ENCODE results near the gene PCNX2. TPM values are rescaled to one million over a fixed set of nuclear protein-coding genes. Genes with fewer than 3 reads are reported as not detected.

The PCNX2 gene
- total RNA-seq, 1 donor from 2014 or later = 17.2 TPM

- Mint-ChIP-seq H3K4me1 (ENCODE audit: unreplicated experiment) (peaks cover 9% of the 10 kb centered on the region), H3K36me3 (ENCODE audit: unreplicated experiment) (peaks cover 21% of the 10 kb centered on the region), H3K27ac (ENCODE audit: unreplicated experiment) (no peak overlapping the region), H3K9me3 (ENCODE audit: unreplicated experiment) (no peaks in the 10 kb centered on the region), H3K4me3 (ENCODE audit: unreplicated experiment) (no peak overlapping the region), H3K27me3 (ENCODE audit: unreplicated experiment) (no peaks in the 10 kb centered on the region)
- DNase-seq (ENCODE audit: extremely low spot score, unreplicated experiment) = peak; percentile 51
- no peak for TF ChIP-seq CTCF (IDR thresholded peaks at IDR 0.05)
These were observed 315.1 kb downstream of the PCNX2 start for GRCh38 chr1:232980355-232980978.

GRCh38 chr1:232979558-232979957 is 316.0 kb downstream of the PCNX2 start:
- Mint-ChIP-seq H3K9me3 (ENCODE audit: unreplicated experiment) (no peaks in the 10 kb centered on the region), H3K27ac (ENCODE audit: unreplicated experiment) (no peak overlapping the region), H3K36me3 (ENCODE audit: unreplicated experiment) (peaks cover 24% of the 10 kb centered on the region), H3K4me1 (ENCODE audit: unreplicated experiment) (peaks cover 9% of the 10 kb centered on the region), H3K27me3 (ENCODE audit: unreplicated experiment) (no peaks in the 10 kb centered on the region), H3K4me3 (ENCODE audit: unreplicated experiment) (no peak overlapping the region)
- DNase-seq (ENCODE audit: extremely low spot score, unreplicated experiment) = no peak
- no peak for TF ChIP-seq CTCF (IDR thresholded peaks at IDR 0.05)

- Mint-ChIP-seq H3K27ac (ENCODE audit: unreplicated experiment) (no peak overlapping the region), H3K4me3 (ENCODE audit: unreplicated experiment) (no peak overlapping the region), H3K36me3 (ENCODE audit: unreplicated experiment) (peaks cover 30% of the 10 kb centered on the region), H3K27me3 (ENCODE audit: unreplicated experiment) (no peaks in the 10 kb centered on the region), H3K4me1 (ENCODE audit: unreplicated experiment) (peaks cover 9% of the 10 kb centered on the region), H3K9me3 (ENCODE audit: unreplicated experiment) (peaks cover 7% of the 10 kb centered on the region)
- DNase-seq (ENCODE audit: extremely low spot score, unreplicated experiment) = no peak
- no peak for TF ChIP-seq CTCF (IDR thresholded peaks at IDR 0.05)
These were observed 316.7 kb downstream of the PCNX2 start for GRCh38 chr1:232978815-232979214.

GRCh38 chr1:232978091-232978634 is 317.4 kb downstream of the PCNX2 start:
- Mint-ChIP-seq H3K36me3 (ENCODE audit: unreplicated experiment) (peaks cover 34% of the 10 kb centered on the region), H3K27ac (ENCODE audit: unreplicated experiment) (no peak overlapping the region)
- DNase-seq (ENCODE audit: extremely low spot score, unreplicated experiment) = no peak

More at GRCh38 chr1:232978091-232978634, 317.4 kb downstream of the PCNX2 start:
- no peak overlapping the region for H3K4me3 Mint-ChIP-seq (ENCODE audit: unreplicated experiment)
- H3K27me3 Mint-ChIP-seq (ENCODE audit: unreplicated experiment) = no peaks in the 10 kb centered on the region
- peaks cover 14% of the 10 kb centered on the region for H3K9me3 Mint-ChIP-seq (ENCODE audit: unreplicated experiment)
- no peak for TF ChIP-seq CTCF (IDR thresholded peaks at IDR 0.05)
- H3K4me1 Mint-ChIP-seq (ENCODE audit: unreplicated experiment) = peaks cover 9% of the 10 kb centered on the region
